Effector memory CD8-positive, alpha-beta T cell (primary cell): ENCODE results near the gene CLCF1.

ENCODE experiments used
- ATAC-seq: fragments of 150-1000 bp; cut with Tn5 transposase; replicated peaks from 2 replicates; pipeline ENCODE4 v1.10.0; 2021; ENCODE audit warnings: mild to moderate bottlenecking, moderate library complexity
- DNase-seq, 3 experiments: peaks; one replicate each; pipeline ENCODE4 v3.0.0; 2021
- H3K27ac Mint-ChIP-seq, 2 donors: one replicate each; pipeline ENCODE4 v1.8.0; 2022; ENCODE audit warnings: mild to moderate bottlenecking in 2 of 2, mixed read lengths in 2 of 2, moderate library complexity in 2 of 2
- H3K27me3 Mint-ChIP-seq, 2 donors: one replicate each; pipeline ENCODE4 v1.8.0; 2022; ENCODE audit warnings: mixed read lengths in 2 of 2
- H3K36me3 Mint-ChIP-seq: one replicate; pipeline ENCODE4 v1.8.0; 2022; ENCODE audit warnings: mild to moderate bottlenecking, moderate library complexity, mixed read lengths; ENCODE audit not compliant: insufficient read depth
- H3K4me1 Mint-ChIP-seq, 2 donors: one replicate each; pipeline ENCODE4 v1.8.0; 2022; ENCODE audit warnings: low read depth in 2 of 2, mixed read lengths in 2 of 2
- H3K4me3 Mint-ChIP-seq, 2 donors: one replicate each; pipeline ENCODE4 v1.8.0; 2022; ENCODE audit warnings: mild to moderate bottlenecking in 2 of 2, mixed read lengths in 2 of 2, moderate library complexity in 2 of 2
- H3K9me3 Mint-ChIP-seq, 2 donors: one replicate each; pipeline ENCODE4 v1.8.0; 2022; ENCODE audit warnings: mixed read lengths in 2 of 2

The CLCF1 gene

GRCh38 chr11:67364783-67365722 lies 8.3 kb downstream of the CLCF1 start:
- H3K36me3 Mint-ChIP-seq, result peaks cover 32% of the 10 kb centered on the region
- peaks cover 71 to 80% of the 10 kb centered on the region in 2 donors for H3K4me1 Mint-ChIP-seq
- H3K4me3 Mint-ChIP-seq, result peak overlapping the region; percentile 63 to 75
- no peaks in the 10 kb centered on the region for H3K9me3 Mint-ChIP-seq
- DNase-seq (no peak), ATAC-seq (peak; percentile 43)
- H3K27me3 Mint-ChIP-seq, result no peaks in the 10 kb centered on the region
- H3K27ac Mint-ChIP-seq, result peak overlapping the region; percentile 78 to 84

- Mint-ChIP-seq H3K9me3 (no peaks in the 10 kb centered on the region), H3K4me3 (peak overlapping the region; percentile 63 to 75), H3K27ac (peak overlapping the region in 1 of 2 donors; percentile 86), H3K36me3 (peaks cover 29% of the 10 kb centered on the region), H3K4me1 (peaks cover 64 to 72% of the 10 kb centered on the region in 2 donors), H3K27me3 (no peaks in the 10 kb centered on the region)
- DNase-seq (no peak), ATAC-seq (peak; percentile 52)
These were observed 9.2 kb downstream of the CLCF1 start for GRCh38 chr11:67364169-67364568.

- Mint-ChIP-seq H3K9me3 (no peaks in the 10 kb centered on the region), H3K4me3 (no peak overlapping the region), H3K4me1 (peaks cover 41 to 45% of the 10 kb centered on the region in 2 donors), H3K36me3 (peaks cover 14% of the 10 kb centered on the region), H3K27me3 (no peaks in the 10 kb centered on the region), H3K27ac (no peak overlapping the region)
- DNase-seq (no peak), ATAC-seq (no peak)
These were observed 15.3 kb downstream of the CLCF1 start for GRCh38 chr11:67357831-67358670.

- no peak for ATAC-seq
These were observed 16.4 kb downstream of the CLCF1 start for GRCh38 chr11:67356864-67357561.

GRCh38 chr11:67356387-67356863 lies 17.0 kb downstream of the CLCF1 start:
- Mint-ChIP-seq H3K27ac (peak overlapping the region; percentile 11 to 83), H3K4me3 (peak overlapping the region in 1 of 2 donors; percentile 11), H3K36me3 (peaks cover 16% of the 10 kb centered on the region), H3K9me3 (no peaks in the 10 kb centered on the region), H3K27me3 (no peaks in the 10 kb centered on the region), H3K4me1 (peaks cover 37 to 41% of the 10 kb centered on the region in 2 donors)
- ATAC-seq (no peak), DNase-seq (no peak)

More at GRCh38 chr11:67356864-67357561, 16.4 kb downstream of the CLCF1 start:
- peaks cover 16% of the 10 kb centered on the region for H3K36me3 Mint-ChIP-seq
- H3K4me3 Mint-ChIP-seq, result peak overlapping the region in 1 of 2 donors; percentile 11
- no peaks in the 10 kb centered on the region for H3K27me3 Mint-ChIP-seq
- H3K27ac Mint-ChIP-seq, result peak overlapping the region; percentile 11 to 83
- peak; percentile 61 to 67 (median 62) for DNase-seq
- peaks cover 38 to 41% of the 10 kb centered on the region in 2 donors for H3K4me1 Mint-ChIP-seq
- no peaks in the 10 kb centered on the region for H3K9me3 Mint-ChIP-seq

GRCh38 chr11:67355794-67356386 lies 17.5 kb downstream of the CLCF1 start:
- Mint-ChIP-seq H3K4me1 (peaks cover 38 to 46% of the 10 kb centered on the region in 2 donors), H3K27me3 (no peaks in the 10 kb centered on the region), H3K9me3 (no peaks in the 10 kb centered on the region), H3K36me3 (peaks cover 16% of the 10 kb centered on the region), H3K4me3 (no peak overlapping the region), H3K27ac (peak overlapping the region; percentile 59 to 96)
- ATAC-seq, result no peak
- no peak for DNase-seq

- Mint-ChIP-seq H3K27me3 (no peaks in the 10 kb centered on the region), H3K9me3 (no peaks in the 10 kb centered on the region), H3K4me1 (peaks cover 38 to 46% of the 10 kb centered on the region in 2 donors), H3K27ac (peak overlapping the region; percentile 96 to 99), H3K36me3 (peaks cover 20% of the 10 kb centered on the region), H3K4me3 (no peak overlapping the region)
- ATAC-seq, result no peak
- no peak for DNase-seq
These were observed 18.2 kb downstream of the CLCF1 start for GRCh38 chr11:67355023-67355793.

- Mint-ChIP-seq H3K9me3 (no peaks in the 10 kb centered on the region), H3K36me3 (peaks cover 22% of the 10 kb centered on the region), H3K27ac (peak overlapping the region; percentile 96 to 99), H3K27me3 (no peaks in the 10 kb centered on the region), H3K4me1 (peaks cover 38 to 50% of the 10 kb centered on the region in 2 donors), H3K4me3 (peak overlapping the region; percentile 92 to 96)
- DNase-seq, result no peak
- no peak for ATAC-seq
These were observed 19.0 kb downstream of the CLCF1 start for GRCh38 chr11:67354075-67355022.

GRCh38 chr11:67353317-67354074 lies 19.9 kb downstream of the CLCF1 start, which contains the start of gene POLD4:
Gene POLD4 (minus strand): TSS chr11:67353546. CDS start chr11:67353399, 147 bp downstream.
- ATAC-seq (peak; percentile 85), DNase-seq (peak; percentile 91 to 93 (median 92))
- H3K36me3 Mint-ChIP-seq, result peaks cover 18% of the 10 kb centered on the region
- no peaks in the 10 kb centered on the region for H3K27me3 Mint-ChIP-seq
- peaks cover 37 to 52% of the 10 kb centered on the region in 2 donors for H3K4me1 Mint-ChIP-seq
- H3K4me3 Mint-ChIP-seq, result peak within 1 kb of the TSS; percentile 92 to 96
- H3K27ac Mint-ChIP-seq, result peak within 1 kb of the TSS; percentile 96 to 99
- H3K9me3 Mint-ChIP-seq, result no peaks in the 10 kb centered on the region

- DNase-seq (peak in 1 of 3 experiments; percentile 88), ATAC-seq (peak; percentile 63)
- Mint-ChIP-seq H3K36me3 (peaks cover 18% of the 10 kb centered on the region), H3K27ac (peak overlapping the region; percentile 96 to 99), H3K9me3 (no peaks in the 10 kb centered on the region), H3K4me3 (peak overlapping the region; percentile 92 to 96), H3K27me3 (no peaks in the 10 kb centered on the region), H3K4me1 (peaks cover 33 to 49% of the 10 kb centered on the region in 2 donors)
These were observed 20.7 kb downstream of the CLCF1 start for GRCh38 chr11:67352546-67353316.
